Bronchial epithelial cell (primary cell): ENCODE measurements around the gene GEMIN7. TPM values are rescaled to one million over a fixed set of nuclear protein-coding genes. Genes with fewer than 3 reads are reported as not detected.

ENCODE experiments used
- DNase-seq: peaks from one replicate; pipeline ENCODE4 v3.0.0-alpha.2; 2010; ENCODE audit warnings: low read depth
- FAIRE-seq: peaks from 2 replicates; lab custom pipeline; 2011; peaks lifted over from hg19 to GRCh38; lab: Jason Lieb, UNC
- H3K27me3 ChIP-seq: 2 replicates; pipeline ENCODE4 v1.5.1; 2011; ENCODE audit warnings: low read length; ENCODE audit not compliant: control insufficient read depth, insufficient read depth
- H3K36me3 ChIP-seq: 2 replicates; pipeline ENCODE4 v1.5.1; 2011; ENCODE audit warnings: low read length; ENCODE audit not compliant: control insufficient read depth, insufficient read depth
- H3K4me3 ChIP-seq: 2 replicates; pipeline ENCODE4 v1.5.1; 2011; ENCODE audit warnings: mild to moderate bottlenecking, low read depth, low read length, control low read depth
- CTCF ChIP-seq: IDR thresholded peaks from 2 replicates; pipeline ENCODE4 v1.5.1; 2011; ENCODE audit warnings: mild to moderate bottlenecking, moderate library complexity, low read length, control low read depth, inconsistent platforms; ENCODE audit not compliant: insufficient read depth, severe bottlenecking
- total RNA-seq: library from RNA; depleted of rRNA; stranded (reverse); fragments of >200 nt; gene quantifications from 2 replicates; pipeline ENCODE4 v1.2.1, GENCODE V29; 2014

GEMIN7 gene
- total RNA-seq, 1 donor from 2014 or later, result 23.2 TPM

GRCh38 chr19:45094137-45094536, 15.1 kb downstream of the GEMIN7 start:
- Histone ChIP-seq H3K36me3 (peaks cover 7% of the 10 kb centered on the region), H3K4me3 (peak overlapping the region; percentile 92), H3K27me3 (no peaks in the 10 kb centered on the region)
- FAIRE-seq (no peak), DNase-seq (no peak)
- no peak for TF ChIP-seq CTCF

GRCh38 chr19:45094707-45095106, 15.6 kb downstream of the GEMIN7 start:
- no peak overlapping the region for H3K4me3 ChIP-seq
- DNase-seq, result no peak

GRCh38 chr19:45095496-45096413, 16.7 kb downstream of the GEMIN7 start:
- no peak for FAIRE-seq
- Histone ChIP-seq H3K36me3 (peaks cover 1% of the 10 kb centered on the region), H3K4me3 (no peak overlapping the region), H3K27me3 (no peaks in the 10 kb centered on the region)
- no peak for DNase-seq
- TF ChIP-seq CTCF, result no peak

More at GRCh38 chr19:45094707-45095106, 15.6 kb downstream of the GEMIN7 start:
- Histone ChIP-seq H3K27me3 (no peaks in the 10 kb centered on the region), H3K36me3 (peaks cover 7% of the 10 kb centered on the region)
- no peak for TF ChIP-seq CTCF
- no peak for FAIRE-seq

- no peaks in the 10 kb centered on the region for H3K27me3 ChIP-seq
- FAIRE-seq (peak; percentile 52), DNase-seq (no peak)
- peaks cover 1% of the 10 kb centered on the region for H3K36me3 ChIP-seq
- H3K4me3 ChIP-seq, result no peak overlapping the region
- TF ChIP-seq CTCF, result no peak
Measured at GRCh38 chr19:45096700-45097099, 17.6 kb downstream of the GEMIN7 start.

GRCh38 chr19:45097450-45097775, 18.4 kb downstream of the GEMIN7 start:
- TF ChIP-seq CTCF, result no peak
- no peak for FAIRE-seq

More at GRCh38 chr19:45097450-45097775, 18.4 kb downstream of the GEMIN7 start:
- no peak for DNase-seq
- peaks cover 1% of the 10 kb centered on the region for H3K36me3 ChIP-seq
- H3K4me3 ChIP-seq, result no peak overlapping the region
- no peaks in the 10 kb centered on the region for H3K27me3 ChIP-seq
